ENCODE data around the gene IPCEF1. TPM values are rescaled to one million over a fixed set of nuclear protein-coding genes. Genes with fewer than 3 reads are reported as not detected.

IPCEF1 gene
- total RNA-seq, 1 experiment from 2014 or later: 0.48 TPM

DNA sequence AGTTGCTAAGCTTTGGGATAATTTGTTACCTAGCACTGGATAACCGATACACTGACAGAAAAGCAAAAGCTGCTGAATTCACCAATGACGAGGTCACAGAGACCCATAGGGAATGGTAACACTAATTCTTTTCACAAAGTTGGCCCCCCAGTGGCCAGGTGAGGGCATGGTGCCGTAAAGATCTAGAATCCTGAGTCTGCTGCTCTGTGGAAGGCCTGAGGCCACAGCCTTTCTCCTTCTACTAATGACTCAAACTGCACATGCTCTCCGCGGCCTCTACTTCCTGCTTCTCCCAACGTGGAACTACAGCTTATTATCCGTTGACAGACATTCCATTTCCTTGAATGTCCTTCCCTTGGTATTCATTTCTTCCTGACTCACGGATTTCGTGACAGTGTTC, 190.5 kb downstream of the IPCEF1 start:
- H2BK12ac ChIP-seq (ENCODE audit: insufficient read length, low read depth, low read length): no peak overlapping the region
- H3K27ac ChIP-seq (ENCODE audit: insufficient read length, low read depth, low read length): no peak overlapping the region
- TF ChIP-seq, protein P1, sequence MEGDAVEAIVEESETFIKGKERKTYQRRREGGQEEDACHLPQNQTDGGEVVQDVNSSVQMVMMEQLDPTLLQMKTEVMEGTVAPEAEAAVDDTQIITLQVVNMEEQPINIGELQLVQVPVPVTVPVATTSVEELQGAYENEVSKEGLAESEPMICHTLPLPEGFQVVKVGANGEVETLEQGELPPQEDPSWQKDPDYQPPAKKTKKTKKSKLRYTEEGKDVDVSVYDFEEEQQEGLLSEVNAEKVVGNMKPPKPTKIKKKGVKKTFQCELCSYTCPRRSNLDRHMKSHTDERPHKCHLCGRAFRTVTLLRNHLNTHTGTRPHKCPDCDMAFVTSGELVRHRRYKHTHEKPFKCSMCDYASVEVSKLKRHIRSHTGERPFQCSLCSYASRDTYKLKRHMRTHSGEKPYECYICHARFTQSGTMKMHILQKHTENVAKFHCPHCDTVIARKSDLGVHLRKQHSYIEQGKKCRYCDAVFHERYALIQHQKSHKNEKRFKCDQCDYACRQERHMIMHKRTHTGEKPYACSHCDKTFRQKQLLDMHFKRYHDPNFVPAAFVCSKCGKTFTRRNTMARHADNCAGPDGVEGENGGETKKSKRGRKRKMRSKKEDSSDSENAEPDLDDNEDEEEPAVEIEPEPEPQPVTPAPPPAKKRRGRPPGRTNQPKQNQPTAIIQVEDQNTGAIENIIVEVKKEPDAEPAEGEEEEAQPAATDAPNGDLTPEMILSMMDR (conservative IDR thresholded peaks at IDR 0.05): peak; percentile 57
- H3K4me3 Mint-ChIP-seq: no peak overlapping the region
- H3K27ac Mint-ChIP-seq: no peak overlapping the region
- H3K9me3 ChIP-seq (ENCODE audit: control insufficient read depth, low read depth, low read length): no peaks in the 10 kb centered on the region
- no peak overlapping the region for H2BK20ac ChIP-seq (ENCODE audit: low read depth, low read length, poor library complexity, severe bottlenecking)
- no peak overlapping the region for H2AFZ ChIP-seq (ENCODE audit: low read length)
- no peak overlapping the region for H3T11ph ChIP-seq (ENCODE audit: low read length)
- H4K5ac ChIP-seq (ENCODE audit: insufficient read length, low read depth, low read length): no peak overlapping the region
- no peak overlapping the region for H2AK5ac ChIP-seq (ENCODE audit: insufficient read length, low read length)
- no peak overlapping the region for H4K91ac ChIP-seq (ENCODE audit: insufficient read length, low read depth, low read length)
- H3K27me3 Mint-ChIP-seq (ENCODE audit: low read depth): peaks cover 1% of the 10 kb centered on the region; the same call in 1 of the 2 replicates
- H3K4ac ChIP-seq (ENCODE audit: low read depth, low read length): no peak overlapping the region
- H3K4me2 ChIP-seq (ENCODE audit: insufficient read depth, insufficient read length, low read length): no peak overlapping the region
- no peaks in the 10 kb centered on the region for H3K4me1 Mint-ChIP-seq
- no peaks in the 10 kb centered on the region for H3K79me2 ChIP-seq (ENCODE audit: insufficient read depth, low read length)
- H3K27me3 ChIP-seq (ENCODE audit: insufficient read depth, low read length): no peaks in the 10 kb centered on the region
- no peak overlapping the region for H3K9ac ChIP-seq (ENCODE audit: extremely low read depth, insufficient read length, low read length)
- no CpG with 5 or more reads among the region's 9 CpGs for WGBS (ENCODE audit: extremely low coverage, insufficient read length, low lambda C conversion rate)
- H2BK15ac ChIP-seq (ENCODE audit: low read depth, low read length): no peak overlapping the region
- no peak overlapping the region for H2BK5ac ChIP-seq (ENCODE audit: insufficient read length, low read length)
- no peaks in the 10 kb centered on the region for H3K23me2 ChIP-seq (ENCODE audit: insufficient read length, low read depth, low read length, poor library complexity, severe bottlenecking)
- H3K18ac ChIP-seq (ENCODE audit: insufficient read length, low read depth, low read length): no peak overlapping the region
- DNase-seq: peak; percentile 36
- no peaks in the 10 kb centered on the region for H3K79me1 ChIP-seq (ENCODE audit: insufficient read depth, low read depth, low read length, poor library complexity, severe bottlenecking)
- H3K23ac ChIP-seq (ENCODE audit: insufficient read length, low read depth, low read length): no peak overlapping the region
- H3K56ac ChIP-seq (ENCODE audit: insufficient read length, low read depth, low read length): no peak overlapping the region
- H3K9me3 Mint-ChIP-seq: peaks cover 5 to 8% of the 10 kb centered on the region in 2 experiments; a peak in 3 of 5 replicates
- no peaks in the 10 kb centered on the region for H4K20me1 ChIP-seq (ENCODE audit: control insufficient read depth, insufficient read depth, insufficient read length)
- no peaks in the 10 kb centered on the region for H3K4me1 ChIP-seq (ENCODE audit: insufficient read depth, low read length)
- no peak overlapping the region for H4K8ac ChIP-seq (replicated peaks; ENCODE audit: insufficient read length, low read depth, low read length)
- H3K14ac ChIP-seq (ENCODE audit: insufficient read depth, low read length): no peak overlapping the region
- no peaks in the 10 kb centered on the region; a peak in 2 of 7 replicates for H3K36me3 Mint-ChIP-seq (ENCODE audit: insufficient read depth in 1 of 3, low read depth in 3 of 3)
- H2BK120ac ChIP-seq (ENCODE audit: low read depth, low read length, poor library complexity, severe bottlenecking): no peak overlapping the region

Data from H9 (cell line).